ENCODE measurements around the gene ZMAT5.

DNA sequence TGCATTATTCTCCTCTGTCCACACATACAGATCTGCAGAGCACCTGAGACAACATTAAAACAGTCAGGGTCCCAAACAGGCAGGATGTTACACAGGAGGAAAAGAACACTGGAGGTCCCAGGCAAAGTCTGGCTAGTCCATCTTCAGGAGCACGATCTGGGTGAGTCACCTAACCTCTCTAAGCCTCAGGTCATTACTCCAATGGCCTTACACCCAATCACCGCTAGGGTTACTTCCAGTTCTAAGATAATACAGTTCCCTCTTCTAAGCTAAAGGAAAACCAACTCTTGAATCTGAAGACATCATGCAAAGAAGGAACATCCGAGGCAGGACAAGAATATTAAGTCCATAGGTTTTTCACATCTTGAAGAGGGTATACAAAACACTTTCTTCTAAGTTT is 46.8 kb upstream of the ZMAT5 start:
- TF ChIP-seq, protein P1, sequence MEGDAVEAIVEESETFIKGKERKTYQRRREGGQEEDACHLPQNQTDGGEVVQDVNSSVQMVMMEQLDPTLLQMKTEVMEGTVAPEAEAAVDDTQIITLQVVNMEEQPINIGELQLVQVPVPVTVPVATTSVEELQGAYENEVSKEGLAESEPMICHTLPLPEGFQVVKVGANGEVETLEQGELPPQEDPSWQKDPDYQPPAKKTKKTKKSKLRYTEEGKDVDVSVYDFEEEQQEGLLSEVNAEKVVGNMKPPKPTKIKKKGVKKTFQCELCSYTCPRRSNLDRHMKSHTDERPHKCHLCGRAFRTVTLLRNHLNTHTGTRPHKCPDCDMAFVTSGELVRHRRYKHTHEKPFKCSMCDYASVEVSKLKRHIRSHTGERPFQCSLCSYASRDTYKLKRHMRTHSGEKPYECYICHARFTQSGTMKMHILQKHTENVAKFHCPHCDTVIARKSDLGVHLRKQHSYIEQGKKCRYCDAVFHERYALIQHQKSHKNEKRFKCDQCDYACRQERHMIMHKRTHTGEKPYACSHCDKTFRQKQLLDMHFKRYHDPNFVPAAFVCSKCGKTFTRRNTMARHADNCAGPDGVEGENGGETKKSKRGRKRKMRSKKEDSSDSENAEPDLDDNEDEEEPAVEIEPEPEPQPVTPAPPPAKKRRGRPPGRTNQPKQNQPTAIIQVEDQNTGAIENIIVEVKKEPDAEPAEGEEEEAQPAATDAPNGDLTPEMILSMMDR (IDR thresholded peaks at IDR 0.05; ENCODE audit: borderline replicate concordance, extremely low read depth, low read length, poor library complexity, severe bottlenecking): no peak
- no peak for TF ChIP-seq EZH2 (IDR thresholded peaks at IDR 0.05; ENCODE audit: borderline replicate concordance, low read depth, low read length, severe bottlenecking)

All from DND-41 (cell line).